ENCODE data around the gene DNMT1. TPM values are rescaled to one million over a fixed set of nuclear protein-coding genes. Genes with fewer than 3 reads are reported as not detected.

Gene DNMT1
- total RNA-seq, 3 donors from 2014 or later = 30.6 to 55.1 (median 55.0) TPM

- no peak for TF ChIP-seq POLR2A (IDR thresholded peaks at IDR 0.05)
- no peak for TF ChIP-seq CTCF (IDR thresholded peaks at IDR 0.05)
- no peak for TF ChIP-seq POLR2AphosphoS5 (IDR thresholded peaks at IDR 0.05)
- Histone ChIP-seq H3K36me3 (peaks cover 10% of the 10 kb centered on the region), H3K4me1 (no peaks in the 10 kb centered on the region)
These were observed 50.4 kb downstream of the DNMT1 start for GRCh38 chr19:10144361-10144760.

GRCh38 chr19:10143681-10144080, 51.1 kb downstream of the DNMT1 start:
- Histone ChIP-seq H3K27ac (no peak overlapping the region), H3K27me3 (no peaks in the 10 kb centered on the region), H3K9me3 (no peaks in the 10 kb centered on the region), H3K36me3 (peaks cover 10% of the 10 kb centered on the region), H3K4me1 (no peaks in the 10 kb centered on the region), H3K4me3 (no peak overlapping the region)
- TF ChIP-seq POLR2AphosphoS5 (IDR thresholded peaks at IDR 0.05) (no peak), POLR2A (IDR thresholded peaks at IDR 0.05) (no peak), CTCF (IDR thresholded peaks at IDR 0.05) (no peak)
- intact Hi-C loops (cut with DNase I; ENCODE audit: low total_unique reads) = no loop called here
- DNase-seq (ENCODE audit: low spot score in 2 of 2) = no peak

More at GRCh38 chr19:10144361-10144760, 50.4 kb downstream of the DNMT1 start:
- Histone ChIP-seq H3K27me3 (no peaks in the 10 kb centered on the region), H3K4me3 (no peak overlapping the region), H3K9me3 (no peaks in the 10 kb centered on the region), H3K27ac (no peak overlapping the region)
- intact Hi-C loops (cut with DNase I; ENCODE audit: low total_unique reads) = no loop called here
- DNase-seq (ENCODE audit: low spot score in 2 of 2) = no peak

- Histone ChIP-seq H3K27ac (no peak overlapping the region), H3K27me3 (no peaks in the 10 kb centered on the region), H3K4me3 (no peak overlapping the region), H3K9me3 (no peaks in the 10 kb centered on the region), H3K4me1 (no peaks in the 10 kb centered on the region), H3K36me3 (peaks cover 11% of the 10 kb centered on the region)
- TF ChIP-seq CTCF (IDR thresholded peaks at IDR 0.05) = no peak
- no peak for TF ChIP-seq POLR2AphosphoS5 (IDR thresholded peaks at IDR 0.05)
- no peak for TF ChIP-seq POLR2A (IDR thresholded peaks at IDR 0.05)
- no peak for DNase-seq (ENCODE audit: low spot score in 2 of 2)
- intact Hi-C loops (cut with DNase I; ENCODE audit: low total_unique reads) = no loop called here
These were observed 51.9 kb downstream of the DNMT1 start for GRCh38 chr19:10142701-10143375.

GRCh38 chr19:10141973-10142372, 52.8 kb downstream of the DNMT1 start:
- no peaks in the 10 kb centered on the region for H3K4me1 ChIP-seq
- TF ChIP-seq CTCF (IDR thresholded peaks at IDR 0.05) (no peak), POLR2AphosphoS5 (IDR thresholded peaks at IDR 0.05) (no peak)
- no peaks in the 10 kb centered on the region for H3K9me3 ChIP-seq
- no peak overlapping the region for H3K4me3 ChIP-seq
- no peak overlapping the region for H3K27ac ChIP-seq
- H3K36me3 ChIP-seq = peaks cover 14% of the 10 kb centered on the region
- H3K27me3 ChIP-seq = no peaks in the 10 kb centered on the region
- no peak for DNase-seq (ENCODE audit: low spot score in 2 of 2)
- intact Hi-C loops (cut with DNase I; ENCODE audit: low total_unique reads) = no loop called here

GRCh38 chr19:10141479-10141878, 53.3 kb downstream of the DNMT1 start:
- Histone ChIP-seq H3K4me1 (no peaks in the 10 kb centered on the region), H3K9me3 (no peaks in the 10 kb centered on the region), H3K4me3 (no peak overlapping the region), H3K27ac (no peak overlapping the region), H3K27me3 (no peaks in the 10 kb centered on the region), H3K36me3 (peaks cover 14% of the 10 kb centered on the region)
- TF ChIP-seq CTCF (IDR thresholded peaks at IDR 0.05) (no peak), POLR2AphosphoS5 (IDR thresholded peaks at IDR 0.05) (no peak), POLR2A (IDR thresholded peaks at IDR 0.05) (no peak)
- no peak for DNase-seq (ENCODE audit: low spot score in 2 of 2)
- intact Hi-C loops (cut with DNase I; ENCODE audit: low total_unique reads) = no loop called here

Data from breast epithelium (tissue), 4 donors.